A673 (cell line): ENCODE measurements around the gene RNF111.

Experiments
- EZH2 ChIP-seq: fragments of 200-600 bp; sonication (generic); IDR thresholded peaks from 2 replicates; pipeline ENCODE4 v1.6.1; 2017; ENCODE audit warnings: borderline replicate concordance, low read depth, mild to moderate bottlenecking, mixed read lengths, antibody characterized with exemption, low read length; ENCODE audit not compliant: poor library complexity, severe bottlenecking
- TF ChIP-seq, protein P1 (sequence below): fragments of 300-800, 200-600 bp; sonication (generic); conservative IDR thresholded peaks from 2 replicates; pipeline ENCODE4 v1.5.1; 2017; ENCODE audit warnings: low read depth, mild to moderate bottlenecking, antibody characterized with exemption, low read length, moderate library complexity, mixed read lengths

- TF ChIP-seq EZH2 = no peak
- TF ChIP-seq, protein P1, sequence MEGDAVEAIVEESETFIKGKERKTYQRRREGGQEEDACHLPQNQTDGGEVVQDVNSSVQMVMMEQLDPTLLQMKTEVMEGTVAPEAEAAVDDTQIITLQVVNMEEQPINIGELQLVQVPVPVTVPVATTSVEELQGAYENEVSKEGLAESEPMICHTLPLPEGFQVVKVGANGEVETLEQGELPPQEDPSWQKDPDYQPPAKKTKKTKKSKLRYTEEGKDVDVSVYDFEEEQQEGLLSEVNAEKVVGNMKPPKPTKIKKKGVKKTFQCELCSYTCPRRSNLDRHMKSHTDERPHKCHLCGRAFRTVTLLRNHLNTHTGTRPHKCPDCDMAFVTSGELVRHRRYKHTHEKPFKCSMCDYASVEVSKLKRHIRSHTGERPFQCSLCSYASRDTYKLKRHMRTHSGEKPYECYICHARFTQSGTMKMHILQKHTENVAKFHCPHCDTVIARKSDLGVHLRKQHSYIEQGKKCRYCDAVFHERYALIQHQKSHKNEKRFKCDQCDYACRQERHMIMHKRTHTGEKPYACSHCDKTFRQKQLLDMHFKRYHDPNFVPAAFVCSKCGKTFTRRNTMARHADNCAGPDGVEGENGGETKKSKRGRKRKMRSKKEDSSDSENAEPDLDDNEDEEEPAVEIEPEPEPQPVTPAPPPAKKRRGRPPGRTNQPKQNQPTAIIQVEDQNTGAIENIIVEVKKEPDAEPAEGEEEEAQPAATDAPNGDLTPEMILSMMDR = no peak
These were observed 23.9 kb downstream of the RNF111 start for GRCh38 chr15:59011262-59011952.
